Epithelial cell of proximal tubule (primary cell): Measurements from ENCODE around the gene DPH6. TPM values are rescaled to one million over a fixed set of nuclear protein-coding genes. Genes with fewer than 3 reads are reported as not detected.
"Not testable (repeated sequence)": the region's sequence is repeated elsewhere in the genome, so short reads cannot be mapped to it uniquely, and the experiment has no call there.

Experiments used
- DNase-seq: peaks from one replicate; pipeline ENCODE4 v3.0.0-alpha.2; 2011; ENCODE audit warnings: low read depth
- H3K4me3 ChIP-seq: 2 replicates; pipeline ENCODE4 v1.5.1; 2011; ENCODE audit warnings: low read depth, mild to moderate bottlenecking, low read length
- total RNA-seq: library from RNA; depleted of rRNA; stranded (reverse); fragments of >200 nt; gene quantifications from 2 replicates; pipeline ENCODE4 v1.2.3, GENCODE V29; 2015
- TF ChIP-seq, protein P1 (sequence below): conservative IDR thresholded peaks from 2 replicates; pipeline ENCODE4 v1.5.1; 2012; ENCODE audit warnings: low read depth, mild to moderate bottlenecking, low read length

Gene DPH6, protein sequence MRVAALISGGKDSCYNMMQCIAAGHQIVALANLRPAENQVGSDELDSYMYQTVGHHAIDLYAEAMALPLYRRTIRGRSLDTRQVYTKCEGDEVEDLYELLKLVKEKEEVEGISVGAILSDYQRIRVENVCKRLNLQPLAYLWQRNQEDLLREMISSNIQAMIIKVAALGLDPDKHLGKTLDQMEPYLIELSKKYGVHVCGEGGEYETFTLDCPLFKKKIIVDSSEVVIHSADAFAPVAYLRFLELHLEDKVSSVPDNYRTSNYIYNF
- total RNA-seq, result 10.0 and 19.6 TPM in 2 replicates

DNA sequence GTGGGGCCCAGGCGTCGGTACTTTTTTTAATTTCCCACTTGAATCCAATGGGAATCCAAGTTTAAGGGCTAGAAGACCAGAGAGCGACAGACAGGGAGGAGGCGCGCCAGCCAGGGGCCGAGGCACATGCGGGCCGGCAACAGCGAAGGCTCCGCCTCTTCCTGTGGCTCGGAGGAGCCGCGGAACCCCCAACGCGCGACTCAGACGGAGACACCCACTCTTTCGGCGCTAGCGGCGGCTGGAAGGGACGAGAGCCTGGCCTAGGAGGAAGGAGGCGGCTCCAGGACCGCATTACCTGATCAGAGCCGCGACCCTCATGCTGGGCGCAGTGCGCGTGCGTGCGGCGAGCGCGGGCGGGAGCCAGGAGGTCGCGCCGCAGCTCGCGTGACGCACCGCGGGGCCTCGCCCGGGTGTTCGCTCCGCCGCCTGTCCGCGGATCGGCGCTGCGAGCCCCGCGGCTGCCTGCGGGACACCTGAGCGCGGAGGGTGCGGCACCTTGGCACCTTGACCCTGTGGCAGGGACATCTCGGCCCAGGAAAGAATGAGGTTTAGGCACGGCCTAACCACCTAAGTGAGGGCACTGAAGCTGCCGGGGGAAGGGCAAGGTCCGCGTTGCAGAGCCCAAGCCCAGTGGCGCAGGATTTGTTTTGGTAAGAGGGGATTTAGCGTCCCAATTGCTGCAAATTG is at the start of gene DPH6:
Gene DPH6 (minus strand): TSS at position 342 of the 687 bp plus-strand sequence. CDS start 24 bp downstream, at position 318.
- DNase-seq, result no peak
- H3K4me3 ChIP-seq, result peak within 1 kb of the TSS; percentile 77
- TF ChIP-seq, protein P1, sequence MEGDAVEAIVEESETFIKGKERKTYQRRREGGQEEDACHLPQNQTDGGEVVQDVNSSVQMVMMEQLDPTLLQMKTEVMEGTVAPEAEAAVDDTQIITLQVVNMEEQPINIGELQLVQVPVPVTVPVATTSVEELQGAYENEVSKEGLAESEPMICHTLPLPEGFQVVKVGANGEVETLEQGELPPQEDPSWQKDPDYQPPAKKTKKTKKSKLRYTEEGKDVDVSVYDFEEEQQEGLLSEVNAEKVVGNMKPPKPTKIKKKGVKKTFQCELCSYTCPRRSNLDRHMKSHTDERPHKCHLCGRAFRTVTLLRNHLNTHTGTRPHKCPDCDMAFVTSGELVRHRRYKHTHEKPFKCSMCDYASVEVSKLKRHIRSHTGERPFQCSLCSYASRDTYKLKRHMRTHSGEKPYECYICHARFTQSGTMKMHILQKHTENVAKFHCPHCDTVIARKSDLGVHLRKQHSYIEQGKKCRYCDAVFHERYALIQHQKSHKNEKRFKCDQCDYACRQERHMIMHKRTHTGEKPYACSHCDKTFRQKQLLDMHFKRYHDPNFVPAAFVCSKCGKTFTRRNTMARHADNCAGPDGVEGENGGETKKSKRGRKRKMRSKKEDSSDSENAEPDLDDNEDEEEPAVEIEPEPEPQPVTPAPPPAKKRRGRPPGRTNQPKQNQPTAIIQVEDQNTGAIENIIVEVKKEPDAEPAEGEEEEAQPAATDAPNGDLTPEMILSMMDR, result no peak

DNA sequence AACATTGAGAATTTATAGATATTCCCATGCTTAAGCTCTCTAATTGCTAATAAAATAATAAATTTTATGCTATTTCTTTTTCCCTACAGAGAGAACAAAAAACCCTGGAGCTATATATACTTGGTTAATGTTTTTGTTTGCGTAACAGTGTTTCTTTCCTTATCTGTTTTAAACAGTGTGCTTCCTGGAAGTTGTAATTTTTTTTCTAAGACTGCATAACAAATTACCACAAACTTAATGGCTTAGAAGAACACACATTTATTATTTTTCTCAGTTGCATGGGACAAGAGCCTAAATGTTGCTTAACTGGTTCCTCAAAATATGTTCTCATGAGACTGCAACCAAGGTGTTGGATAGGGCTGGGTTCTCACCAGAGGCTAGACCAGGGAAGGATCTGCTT is 49.7 kb upstream of the DPH6 start:
- TF ChIP-seq, protein P1, result no peak
- H3K4me3 ChIP-seq, result no peak overlapping the region
- no peak for DNase-seq

DNA sequence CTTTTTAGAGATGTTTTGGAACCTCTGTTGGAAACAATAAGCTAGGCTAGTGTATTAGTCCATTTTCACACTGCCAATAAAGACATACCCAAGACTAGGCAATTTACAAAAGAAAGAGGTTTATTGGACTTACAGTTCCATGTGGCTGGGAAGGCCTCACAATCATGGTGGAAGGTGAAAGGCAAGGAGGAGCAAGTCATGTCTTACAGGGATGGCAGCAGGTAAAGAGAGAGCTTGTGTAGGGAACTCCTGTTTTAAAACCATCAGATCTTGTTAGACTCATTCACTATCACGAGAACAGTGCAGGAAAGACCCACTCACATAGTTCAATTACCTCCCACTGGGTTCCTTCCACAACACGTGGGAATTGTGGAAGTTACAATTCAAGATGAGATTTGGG is 46.0 kb upstream of the DPH6 start:
- H3K4me3 ChIP-seq, DNase-seq: not testable (repeated sequence)

DNA sequence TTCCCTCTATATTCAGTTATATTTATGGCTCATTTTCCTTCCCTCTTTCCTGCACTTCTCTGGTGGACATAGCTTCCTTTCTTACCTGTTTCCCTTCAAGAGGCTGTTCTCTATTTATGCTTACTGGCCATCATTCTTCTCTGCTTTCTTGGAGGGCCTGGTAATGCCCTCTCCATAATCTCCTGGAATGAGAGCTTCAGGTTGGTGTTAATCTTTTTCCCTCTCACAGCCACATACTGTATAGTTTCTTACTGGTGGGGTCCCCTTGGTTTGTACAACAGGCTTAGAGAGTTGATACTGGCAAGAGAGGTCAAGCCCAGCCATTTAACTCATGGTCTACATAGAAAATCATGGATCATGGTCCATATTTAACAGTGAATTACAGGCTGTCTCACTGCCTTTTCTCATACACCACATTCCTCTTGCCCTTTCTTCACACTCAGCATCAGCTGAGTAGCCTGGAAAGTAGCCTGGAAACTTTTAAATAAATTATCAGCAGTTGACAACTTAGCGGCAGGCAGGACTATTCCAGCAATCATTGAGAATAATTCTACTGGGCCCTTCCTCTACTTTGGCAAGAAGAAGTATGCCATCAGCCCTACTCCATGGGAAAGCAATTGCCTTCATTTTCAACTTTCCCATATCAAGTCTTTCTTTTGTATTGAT is 38.0 kb upstream of the DPH6 start:
- no peak overlapping the region for H3K4me3 ChIP-seq
- TF ChIP-seq, protein P1, result no peak
- DNase-seq, result no peak

DNA sequence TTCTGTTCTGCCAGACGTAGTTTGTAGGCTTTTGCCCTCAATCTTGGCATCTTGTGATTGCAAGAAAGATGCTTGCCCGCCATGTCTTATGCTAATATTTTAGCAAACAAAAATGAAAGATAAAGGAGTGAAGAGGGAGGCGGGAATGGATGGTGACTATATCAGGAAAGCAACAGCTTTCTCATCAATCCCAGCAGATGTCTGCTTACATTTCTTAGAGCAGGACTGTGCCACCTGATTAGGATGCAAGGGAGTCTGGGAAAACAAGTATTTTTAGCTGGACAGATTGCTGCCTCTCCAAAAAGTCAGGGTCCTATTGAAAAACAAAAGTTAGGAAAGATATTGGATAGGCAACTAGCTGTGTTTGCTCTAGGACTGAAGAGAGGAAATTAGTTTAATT is 34.6 kb upstream of the DPH6 start:
- no peak overlapping the region for H3K4me3 ChIP-seq
- TF ChIP-seq, protein P1, result no peak
- no peak for DNase-seq

DNA sequence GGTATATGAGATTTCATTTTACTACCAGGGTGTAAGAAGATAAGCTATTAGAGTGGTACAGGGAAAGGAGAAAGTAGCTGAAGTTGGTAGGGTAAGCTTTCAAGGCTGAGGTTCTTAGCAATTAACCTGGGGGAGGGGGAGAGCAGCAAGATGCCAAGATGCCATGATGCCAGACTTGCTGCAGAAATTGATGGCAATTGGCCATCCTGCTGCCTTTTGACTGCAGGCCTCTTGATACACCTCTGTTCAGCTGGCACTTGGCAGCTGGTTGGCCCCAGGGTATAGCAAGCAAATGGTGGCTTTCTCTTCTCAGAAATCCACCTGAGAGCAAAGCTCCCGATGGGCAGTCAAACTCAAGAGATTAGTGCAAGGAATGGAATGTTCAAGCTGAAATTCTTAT is 21.4 kb upstream of the DPH6 start:
- TF ChIP-seq, protein P1, result no peak
- DNase-seq, result no peak
- no peak overlapping the region for H3K4me3 ChIP-seq

DNA sequence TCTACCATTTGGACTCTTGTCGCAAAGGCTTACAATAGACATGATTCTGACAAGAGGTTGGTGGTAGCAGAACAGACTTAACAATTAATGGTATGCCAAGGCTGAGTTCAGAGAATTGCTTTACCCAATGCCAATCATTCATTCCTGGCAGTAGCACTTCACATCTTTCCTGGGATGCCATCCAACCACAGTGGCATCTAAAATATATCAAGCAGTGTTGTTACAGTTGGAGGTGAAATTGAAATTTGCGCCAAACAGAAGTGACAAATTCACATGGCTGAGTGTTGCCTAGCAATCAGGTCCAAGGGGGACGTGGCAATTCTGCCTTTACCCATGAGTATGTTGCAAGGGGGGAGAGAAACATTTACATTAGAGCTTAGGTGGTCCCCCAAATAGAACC is 21.0 kb upstream of the DPH6 start:
- TF ChIP-seq, protein P1, result no peak
- no peak for DNase-seq
- H3K4me3 ChIP-seq, result no peak overlapping the region
